B cell (primary cell): Measurements from ENCODE around the gene PRM2. TPM values are rescaled to one million over a fixed set of nuclear protein-coding genes. Genes with fewer than 3 reads are reported as not detected.

Experiments
- ATAC-seq: fragments of 200-7000 bp; cut with Tn5 transposase; one replicate; pipeline ENCODE4 v1.10.0; 2021; ENCODE audit warnings: low read depth, mild to moderate bottlenecking, moderate number of reproducible peaks, moderate library complexity
- CTCF ChIA-PET: fragments of 350-600 bp; sonication (Branson Sonifier 250); formaldehyde crosslinking; loops from one replicate; lab custom pipeline; 2021; ENCODE audit warnings: antibody characterized with exemption, inconsistent platforms; lab: Charles Lee
- POLR2A ChIA-PET: fragments of 350-600 bp; sonication (Branson Sonifier 250); formaldehyde crosslinking; loops from one replicate; lab custom pipeline; 2021; ENCODE audit warnings: antibody characterized with exemption; lab: Charles Lee
- DNase-seq: peaks from one replicate; pipeline ENCODE4 v3.0.0; 2013
- H2AFZ ChIP-seq: 2 replicates; pipeline ENCODE4 v1.6.1; 2012; ENCODE audit warnings: mild to moderate bottlenecking, low read depth, low read length; ENCODE audit not compliant: insufficient read depth, poor library complexity, severe bottlenecking
- H3K27ac ChIP-seq, 2 donors: 1 replicate in 1 of 2; 2 replicates in 1 of 2; pipeline ENCODE4 v1.5.1; 2012 to 2013; ENCODE audit warnings: low read length in 2 of 2, mild to moderate bottlenecking in 2 of 2, moderate library complexity in 1 of 2
- H3K27me3 ChIP-seq, 4 experiments: fragments of 200-600 bp in 1 of 4; sonication (generic) in 1 of 4; replicated peaks in 1 of 4; 1 replicate in 2 of 4; 2 replicates in 2 of 4; pipeline versions ENCODE4 v1.6.1 to v1.7.0; 2013 to 2016; ENCODE audit warnings: low read length in 3 of 4, mild to moderate bottlenecking in 2 of 4, mixed read lengths in 1 of 4, moderate library complexity in 1 of 4; ENCODE audit not compliant: insufficient read depth in 4 of 4, control insufficient read depth in 3 of 4; ENCODE audit errors: control extremely low read depth in 1 of 4
- H3K36me3 ChIP-seq, 2 experiments: replicated peaks in 1 of 2; 1 replicate in 1 of 2; 2 replicates in 1 of 2; pipeline versions ENCODE4 v1.6.1 to v1.7.1; 2013; ENCODE audit warnings: low read length in 1 of 2; ENCODE audit not compliant: insufficient read depth in 2 of 2, control insufficient read depth in 1 of 2; ENCODE audit errors: control extremely low read depth in 1 of 2, extremely low read depth in 1 of 2
- H3K4me1 ChIP-seq, 2 donors: fragments of 200-600 bp in 1 of 2; sonication (generic) in 1 of 2; 1 replicate in 1 of 2; 2 replicates in 1 of 2; pipeline versions ENCODE4 v1.5.1 to v1.6.1; 2013 to 2017; ENCODE audit warnings: low read length in 2 of 2; ENCODE audit not compliant: control insufficient read depth in 2 of 2, insufficient read depth in 2 of 2
- H3K4me2 ChIP-seq: replicated peaks from 2 replicates; pipeline ENCODE3; 2012; ENCODE audit warnings: mild to moderate bottlenecking, low read depth, low read length; ENCODE audit not compliant: poor library complexity, severe bottlenecking
- H3K4me3 ChIP-seq, 5 experiments: fragments of 200-600 bp in 1 of 5; sonication (generic) in 1 of 5; 1 replicate in 3 of 5; 2 replicates in 2 of 5; pipeline versions ENCODE4 v1.5.1 to v1.7.0; 2011 to 2016; ENCODE audit warnings: low read length in 4 of 5, mild to moderate bottlenecking in 4 of 5, low read depth in 2 of 5, control low read depth in 1 of 5, moderate library complexity in 1 of 5; ENCODE audit not compliant: insufficient read depth in 1 of 5; ENCODE audit errors: control extremely low read depth in 1 of 5, extremely low read depth in 1 of 5
- H3K79me2 ChIP-seq: fragments of 200-600 bp; sonication (generic); one replicate; pipeline ENCODE4 v1.6.0; 2016; ENCODE audit warnings: low read length; ENCODE audit not compliant: control insufficient read depth, insufficient read depth
- H3K9ac ChIP-seq: fragments of 200-600 bp; sonication (generic); 2 replicates; pipeline ENCODE4 v1.6.1; 2017; ENCODE audit warnings: mild to moderate bottlenecking, low read length, moderate library complexity
- H3K9me3 ChIP-seq, 3 donors: one replicate each; pipeline versions ENCODE4 v1.6.1 to v1.7.1; 2013; ENCODE audit warnings: low read length in 2 of 3; ENCODE audit not compliant: control insufficient read depth in 2 of 3, insufficient read depth in 1 of 3; ENCODE audit errors: control extremely low read depth in 1 of 3
- H4K20me1 ChIP-seq: 2 replicates; pipeline ENCODE4 v1.6.0; 2012; ENCODE audit warnings: mild to moderate bottlenecking, low read length; ENCODE audit not compliant: insufficient read depth, control insufficient read depth, poor library complexity, severe bottlenecking
- H3K27ac Mint-ChIP-seq: one replicate; pipeline ENCODE4 v1.8.0; 2021; ENCODE audit warnings: mixed read lengths
- H3K27me3 Mint-ChIP-seq: one replicate; pipeline ENCODE4 v1.8.0; 2021; ENCODE audit warnings: mixed read lengths
- H3K4me1 Mint-ChIP-seq: one replicate; pipeline ENCODE4 v1.8.0; 2021; ENCODE audit warnings: mixed read lengths
- H3K4me3 Mint-ChIP-seq: one replicate; pipeline ENCODE4 v1.8.0; 2021; ENCODE audit warnings: mixed read lengths
- H3K9me3 Mint-ChIP-seq: one replicate; pipeline ENCODE4 v1.8.0; 2022; ENCODE audit warnings: mixed read lengths; ENCODE audit not compliant: insufficient read depth
- CTCF ChIP-seq: fragments of 200-600 bp; IDR thresholded peaks from one replicate; pipeline ENCODE4 v1.8.0; 2022; ENCODE audit warnings: antibody characterized with exemption, mild to moderate bottlenecking
- EZH2 ChIP-seq: IDR thresholded peaks from 2 replicates; pipeline ENCODE4 v1.6.1; 2012; ENCODE audit warnings: borderline replicate concordance, low read depth, mild to moderate bottlenecking, moderate library complexity, low read length; ENCODE audit not compliant: insufficient read depth, poor library complexity, severe bottlenecking
- WGBS: methylation state at CpG from one replicate; pipeline ENCODE4 v1.1.5; 2013; ENCODE audit warnings: missing lambda C conversion rate; ENCODE audit not compliant: insufficient coverage; 5-methylcytosine and 5-hydroxymethylcytosine counted together
- intact Hi-C: fragments of 100-400 bp; cut with micrococcal nuclease; formaldehyde crosslinking; loops from one replicate; pipeline ENCODE4 v1.10.0; 2022
- polyA plus RNA-seq: library from polyadenylated mRNA; depleted of rRNA; stranded (reverse); fragments of >200 nt; gene quantifications from 2 replicates; pipeline ENCODE4 v1.2.3, GENCODE V29; 2012
- total RNA-seq, 2 donors: library from RNA; stranded (reverse); fragments of 120-200 nt in 1 of 2; gene quantifications; 1 replicate in 1 of 2; 2 replicates in 1 of 2; pipeline versions ENCODE4 v1.2.3 to v1.2.4, GENCODE V29; 2013 to 2022

PRM2 gene
- total and polyA plus RNA-seq, 2 donors (not counting 1 experiment from before 2014, with no cell fraction given), result not detected

GRCh38 chr16:11316331-11317015 is 40.2 kb upstream of the PRM2 start:
- H3K4me2 ChIP-seq, result no peak overlapping the region
- H3K4me3 Mint-ChIP-seq, result no peak overlapping the region
- no peaks in the 10 kb centered on the region for H3K79me2 ChIP-seq
- ChIA-PET POLR2A (no interaction called here), CTCF (interaction anchor here (0.6 kb wide), 2 partner anchors 10 to 17 kb away, joined by 3 to 4 read pairs; no protein-coding TSS in a partner anchor)
- no peak overlapping the region for H2AFZ ChIP-seq
- H3K4me3 ChIP-seq, result no peak overlapping the region
- H3K4me1 ChIP-seq, result peaks cover 26 to 37% of the 10 kb centered on the region in 2 donors
- no peaks in the 10 kb centered on the region for H3K27me3 Mint-ChIP-seq
- H4K20me1 ChIP-seq, result no peaks in the 10 kb centered on the region
- no peaks in the 10 kb centered on the region for H3K9me3 Mint-ChIP-seq
- intact Hi-C loops, result no loop called here
- peak overlapping the region; percentile 77 for H3K27ac Mint-ChIP-seq
- peaks cover 47% of the 10 kb centered on the region for H3K4me1 Mint-ChIP-seq
- H3K36me3 ChIP-seq, result no peaks in the 10 kb centered on the region
- no peak for ATAC-seq
- no peak overlapping the region for H3K27ac ChIP-seq
- DNase-seq, result no peak
- TF ChIP-seq CTCF, result no peak
- no peak for TF ChIP-seq EZH2
- 96% methylated on average over 21 of the region's 23 CpGs for WGBS
- H3K9me3 ChIP-seq, result peaks cover 0 to 3% (median 0%) of the 10 kb centered on the region in 3 donors
- no peak overlapping the region for H3K9ac ChIP-seq
- H3K27me3 ChIP-seq, result no peaks in the 10 kb centered on the region

GRCh38 chr16:11315510-11315909 is 39.2 kb upstream of the PRM2 start:
- DNase-seq (no peak), ATAC-seq (no peak)
- WGBS, result 82% methylated on average over 13 of the region's 13 CpGs
- Histone ChIP-seq H3K36me3 (no peaks in the 10 kb centered on the region), H3K9ac (no peak overlapping the region), H4K20me1 (no peaks in the 10 kb centered on the region), H3K4me3 (no peak overlapping the region), H3K4me2 (no peak overlapping the region), H2AFZ (no peak overlapping the region), H3K79me2 (no peaks in the 10 kb centered on the region), H3K4me1 (peaks cover 34 to 47% of the 10 kb centered on the region in 2 donors), H3K27ac (no peak overlapping the region), H3K27me3 (no peaks in the 10 kb centered on the region), H3K9me3 (peaks cover 0 to 3% (median 0%) of the 10 kb centered on the region in 3 donors)
- CTCF ChIA-PET, result interaction anchor here (0.9 to 1.5 kb wide), 2 partner anchors 13 to 18 kb away, joined by 3 to 4 read pairs; no protein-coding TSS in a partner anchor
- H3K27ac Mint-ChIP-seq, result no peak overlapping the region
- peaks cover 55% of the 10 kb centered on the region for H3K4me1 Mint-ChIP-seq
- no peaks in the 10 kb centered on the region for H3K9me3 Mint-ChIP-seq
- no peak overlapping the region for H3K4me3 Mint-ChIP-seq
- POLR2A ChIA-PET, result interaction anchor here (0.7 kb wide), 1 partner anchor 76 kb away, joined by 5 read pairs; no protein-coding TSS in a partner anchor
- intact Hi-C loops, result no loop called here
- TF ChIP-seq EZH2 (no peak), CTCF (no peak)
- no peaks in the 10 kb centered on the region for H3K27me3 Mint-ChIP-seq
